ACC112 (cell line): ENCODE measurements around the gene SLAMF1.

Experiments used
- H2AFZ ChIP-seq: fragments of 200-600 bp; sonication (generic); one replicate; pipeline ENCODE4 v1.6.0; 2017; ENCODE audit warnings: antibody characterized with exemption, low read length; ENCODE audit not compliant: unreplicated experiment
- H3K27ac ChIP-seq: fragments of 200-600 bp; sonication (generic); 2 replicates; pipeline ENCODE4 v1.5.1; 2014; ENCODE audit warnings: low read depth, mild to moderate bottlenecking, antibody characterized with exemption, low read length, moderate library complexity
- H3K27me3 ChIP-seq: fragments of 200-600 bp; sonication (generic); 2 replicates; pipeline ENCODE4 v1.6.1; 2014; ENCODE audit warnings: mild to moderate bottlenecking, antibody characterized with exemption, low read length, moderate library complexity, mixed read lengths; ENCODE audit not compliant: insufficient read depth
- H3K36me3 ChIP-seq: fragments of 200-600 bp; sonication (generic); 2 replicates; pipeline ENCODE4 v1.6.1; 2016; ENCODE audit warnings: mild to moderate bottlenecking, antibody characterized with exemption, low read length, moderate library complexity, mixed read lengths; ENCODE audit not compliant: insufficient read depth
- H3K4me1 ChIP-seq: fragments of 200-600 bp; sonication (generic); one replicate; pipeline ENCODE4 v1.6.1; 2016; ENCODE audit warnings: low read length, mixed read lengths; ENCODE audit not compliant: insufficient read depth, unreplicated experiment, control insufficient read depth
- H3K4me3 ChIP-seq: fragments of 200-600 bp; sonication (generic); 2 replicates; pipeline ENCODE4 v1.5.1; 2014; ENCODE audit warnings: mild to moderate bottlenecking, low read depth, low read length
- H3K79me2 ChIP-seq: fragments of 200-600 bp; sonication (generic); one replicate; pipeline ENCODE4 v1.6.0; 2016; ENCODE audit warnings: low read length; ENCODE audit not compliant: control insufficient read depth, unreplicated experiment, insufficient read depth

The SLAMF1 gene

DNA sequence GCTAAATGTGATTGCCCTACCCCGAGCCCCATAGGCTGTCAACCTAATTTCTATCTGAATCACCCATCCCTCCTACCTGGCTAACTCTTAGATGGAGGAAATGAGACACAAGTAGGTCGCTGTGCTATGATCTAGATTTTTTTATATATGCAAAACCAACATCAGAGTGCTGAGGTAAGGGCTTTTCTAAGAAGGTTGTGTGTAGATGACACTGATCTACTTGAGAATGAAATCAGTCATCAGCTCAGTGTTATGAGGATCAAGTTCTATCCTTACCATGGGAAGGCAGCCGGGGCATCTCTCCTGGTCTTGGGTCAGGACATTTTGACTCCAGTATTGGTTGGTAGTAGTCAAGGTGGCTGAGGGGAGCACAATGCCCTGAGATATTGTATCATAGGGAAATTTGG lies 23.6 kb downstream of the SLAMF1 start:
- Histone ChIP-seq H3K4me1 (no peaks in the 10 kb centered on the region), H3K27me3 (peaks cover 28% of the 10 kb centered on the region), H2AFZ (no peak overlapping the region), H3K79me2 (no peaks in the 10 kb centered on the region), H3K36me3 (no peaks in the 10 kb centered on the region), H3K4me3 (no peak overlapping the region), H3K27ac (no peak overlapping the region)

DNA sequence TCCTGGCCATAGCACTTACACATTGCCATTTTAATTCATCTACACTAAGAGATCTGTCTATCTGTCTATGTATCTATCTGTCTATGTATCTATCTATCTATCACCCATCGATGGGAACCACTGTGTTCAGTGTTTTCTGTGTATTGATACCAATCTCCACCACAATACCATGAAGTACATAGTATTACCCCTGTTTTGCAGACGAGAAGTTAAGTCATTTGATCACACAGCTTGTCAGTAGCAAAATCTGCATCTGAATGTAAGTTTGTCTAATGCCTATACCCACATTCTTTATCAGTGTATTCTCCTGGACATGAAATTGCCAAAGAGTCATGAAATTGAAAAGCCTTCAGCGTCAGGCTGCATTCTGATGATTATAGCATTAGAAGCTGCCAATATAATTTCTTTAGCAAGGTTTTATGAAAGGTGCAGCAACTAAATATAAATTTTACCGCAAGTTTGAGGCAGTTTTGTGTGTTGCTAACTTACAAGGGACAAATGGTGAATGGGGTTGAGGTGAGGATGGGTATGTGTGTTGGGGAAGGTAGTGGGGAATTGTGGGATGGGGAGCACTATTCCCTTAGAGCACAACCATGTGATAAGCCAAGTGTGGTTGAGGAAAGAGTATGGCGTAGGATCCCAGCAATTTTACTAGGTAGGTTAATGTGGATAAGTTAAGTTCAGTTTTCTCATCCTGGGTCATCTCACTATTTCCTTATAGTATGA lies 24.2 kb downstream of the SLAMF1 start:
- Histone ChIP-seq H3K79me2 (no peaks in the 10 kb centered on the region), H3K4me3 (no peak overlapping the region), H3K27me3 (peaks cover 28% of the 10 kb centered on the region), H3K36me3 (no peaks in the 10 kb centered on the region), H2AFZ (no peak overlapping the region), H3K27ac (no peak overlapping the region), H3K4me1 (no peaks in the 10 kb centered on the region)

DNA sequence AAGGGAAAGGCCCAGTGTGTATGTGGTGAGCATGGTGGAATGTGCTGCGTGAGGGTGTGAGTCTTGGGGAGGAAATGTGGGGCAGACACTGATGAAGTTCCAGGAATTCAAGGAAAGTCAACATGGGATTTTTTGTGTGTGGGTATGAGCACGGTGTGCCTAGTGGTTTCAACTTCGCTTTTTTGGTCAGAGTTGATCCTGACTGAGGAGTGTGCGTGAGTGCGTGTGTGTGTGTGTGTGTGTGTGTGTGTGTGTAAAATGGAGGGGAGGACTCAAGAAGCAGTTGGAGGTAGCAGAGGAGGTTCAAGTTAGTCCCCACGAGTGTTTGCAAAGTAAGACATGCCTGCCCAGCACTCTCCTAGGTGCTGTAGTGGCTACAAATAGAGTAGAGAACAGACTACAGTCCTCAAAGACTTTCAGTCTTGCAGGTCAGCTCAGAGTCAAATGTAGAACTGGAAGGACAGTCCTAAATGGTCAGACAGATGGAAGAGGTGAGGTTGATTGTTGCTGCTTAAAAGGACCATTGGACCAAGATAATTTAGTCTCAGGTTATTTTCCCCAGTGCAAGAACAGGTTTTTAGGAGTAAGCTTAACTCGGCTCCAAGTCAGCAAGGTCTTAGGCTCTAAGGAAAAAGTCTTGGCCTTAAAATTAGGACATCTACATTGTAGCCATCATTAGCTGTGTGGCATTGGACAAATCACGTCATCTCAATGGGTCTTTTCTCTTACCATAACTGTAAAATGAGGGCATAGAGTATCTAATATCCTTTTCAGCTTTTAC lies 25.0 kb downstream of the SLAMF1 start:
- Histone ChIP-seq H3K36me3 (no peaks in the 10 kb centered on the region), H3K4me1 (no peaks in the 10 kb centered on the region), H3K4me3 (no peak overlapping the region), H3K27ac (no peak overlapping the region), H2AFZ (no peak overlapping the region), H3K27me3 (peaks cover 28% of the 10 kb centered on the region), H3K79me2 (no peaks in the 10 kb centered on the region)

DNA sequence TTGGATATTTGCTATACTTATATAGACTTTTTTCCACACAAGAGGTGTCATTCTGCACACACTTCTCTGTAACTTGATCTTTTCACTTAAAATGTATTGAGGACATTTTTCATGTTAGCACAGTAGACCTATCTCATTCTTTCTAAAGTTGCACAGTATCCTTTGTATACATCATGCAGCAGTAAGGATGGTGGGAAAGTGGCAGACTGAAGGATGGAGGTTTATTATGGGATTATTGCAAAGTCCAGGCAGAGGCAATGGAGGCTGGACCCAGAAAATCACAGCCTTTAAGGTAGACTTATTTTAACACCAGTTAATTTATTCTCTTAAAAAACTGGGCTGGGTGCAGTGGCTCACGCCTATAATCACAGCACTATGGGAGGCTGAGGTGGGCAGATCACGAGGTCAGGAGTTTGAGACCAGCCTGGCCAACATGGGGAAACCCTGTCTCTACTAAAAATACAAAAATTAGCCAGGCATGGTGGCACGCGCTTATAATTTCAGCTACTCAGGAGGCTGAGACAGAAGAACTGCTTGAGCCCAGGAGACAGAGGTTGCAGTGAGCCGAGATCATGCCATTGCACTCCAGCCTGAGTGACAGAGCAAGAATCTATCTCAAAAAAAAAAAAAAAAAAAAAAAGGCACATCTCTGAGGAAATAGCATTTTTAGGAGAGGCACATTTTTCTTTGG lies 25.8 kb downstream of the SLAMF1 start:
- H3K4me3 ChIP-seq: no peak overlapping the region
- H3K4me1 ChIP-seq: no peaks in the 10 kb centered on the region
- H3K27ac ChIP-seq: no peak overlapping the region
- H3K36me3 ChIP-seq: no peaks in the 10 kb centered on the region
- H3K79me2 ChIP-seq: no peaks in the 10 kb centered on the region
- no peak overlapping the region for H2AFZ ChIP-seq
- H3K27me3 ChIP-seq: peaks cover 30% of the 10 kb centered on the region

DNA sequence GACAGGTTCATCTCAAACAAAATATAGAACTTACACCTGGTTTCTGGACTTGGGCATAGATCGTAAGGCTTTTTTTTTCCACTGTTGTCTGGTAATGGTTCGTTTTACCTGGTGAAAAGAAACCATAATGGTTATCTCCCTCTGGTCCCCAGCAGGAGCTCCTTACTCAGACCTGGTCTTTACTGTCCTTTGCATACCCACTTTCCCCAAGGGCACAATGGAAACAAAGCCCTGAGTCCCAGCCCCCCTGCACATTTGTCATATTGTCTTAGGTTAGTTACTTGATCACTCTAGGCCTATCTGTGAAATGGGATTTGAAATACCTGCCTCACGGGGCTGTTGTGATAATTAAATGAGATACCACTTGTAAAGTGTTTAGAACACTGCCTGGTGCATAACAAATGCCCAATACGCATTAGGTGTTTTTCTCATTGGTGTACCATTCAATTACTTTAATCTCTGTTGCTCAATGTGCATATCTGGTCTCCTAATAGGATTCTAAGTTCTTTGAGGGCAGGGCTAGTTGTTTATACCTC lies 27.0 kb downstream of the SLAMF1 start:
- Histone ChIP-seq H3K27me3 (peaks cover 33% of the 10 kb centered on the region), H3K27ac (no peak overlapping the region), H3K79me2 (no peaks in the 10 kb centered on the region), H2AFZ (no peak overlapping the region), H3K4me3 (no peak overlapping the region), H3K4me1 (no peaks in the 10 kb centered on the region), H3K36me3 (no peaks in the 10 kb centered on the region)

DNA sequence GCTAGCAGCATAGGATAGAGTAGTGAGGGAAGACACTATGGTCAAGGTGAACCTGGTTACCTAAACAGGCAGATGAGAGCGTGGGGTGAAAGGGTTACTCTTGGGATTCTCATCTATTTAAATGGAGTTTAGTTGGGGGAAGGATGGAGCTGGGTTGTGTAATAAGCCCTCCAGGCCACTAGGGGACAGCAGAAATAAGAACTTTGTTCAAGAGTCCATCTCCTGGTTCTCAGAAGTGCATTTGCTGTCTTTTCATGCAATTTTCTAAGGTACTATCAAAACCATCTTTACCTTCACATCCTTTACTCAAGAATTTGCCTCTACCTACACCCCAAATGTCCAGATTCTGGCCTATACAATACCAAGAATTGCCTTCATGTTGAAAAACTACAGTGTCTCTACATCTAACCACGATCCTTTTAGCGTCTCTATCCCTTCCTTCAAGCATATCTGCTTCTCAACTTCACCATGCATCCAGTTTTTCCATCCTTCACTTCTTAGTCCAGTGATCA lies 28.0 kb downstream of the SLAMF1 start:
- Histone ChIP-seq H3K4me3 (no peak overlapping the region), H3K27ac (no peak overlapping the region), H2AFZ (no peak overlapping the region), H3K27me3 (peaks cover 31% of the 10 kb centered on the region), H3K36me3 (no peaks in the 10 kb centered on the region), H3K4me1 (no peaks in the 10 kb centered on the region), H3K79me2 (no peaks in the 10 kb centered on the region)

DNA sequence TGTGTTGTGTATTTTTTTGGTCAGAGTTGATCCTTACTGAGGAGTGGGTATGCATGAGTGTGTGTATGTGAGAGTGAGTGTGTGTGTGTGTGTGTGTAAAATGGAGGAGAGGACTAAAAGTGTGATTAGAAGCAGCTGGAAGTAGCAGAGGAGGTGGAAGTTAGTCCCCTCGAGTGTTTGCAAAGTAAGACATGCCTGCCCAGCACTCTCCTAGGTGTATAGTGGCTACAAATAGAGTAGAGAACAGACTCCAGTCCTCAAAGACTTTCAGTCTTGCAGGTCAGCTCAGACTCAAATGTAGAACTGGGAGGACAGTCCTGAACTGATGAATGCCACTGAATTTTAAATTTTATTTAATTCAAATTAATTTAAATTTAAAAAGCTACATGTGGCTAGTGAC lies 28.5 kb downstream of the SLAMF1 start:
- H3K36me3 ChIP-seq: no peaks in the 10 kb centered on the region
- peaks cover 34% of the 10 kb centered on the region for H3K27me3 ChIP-seq
- no peak overlapping the region for H3K27ac ChIP-seq

DNA sequence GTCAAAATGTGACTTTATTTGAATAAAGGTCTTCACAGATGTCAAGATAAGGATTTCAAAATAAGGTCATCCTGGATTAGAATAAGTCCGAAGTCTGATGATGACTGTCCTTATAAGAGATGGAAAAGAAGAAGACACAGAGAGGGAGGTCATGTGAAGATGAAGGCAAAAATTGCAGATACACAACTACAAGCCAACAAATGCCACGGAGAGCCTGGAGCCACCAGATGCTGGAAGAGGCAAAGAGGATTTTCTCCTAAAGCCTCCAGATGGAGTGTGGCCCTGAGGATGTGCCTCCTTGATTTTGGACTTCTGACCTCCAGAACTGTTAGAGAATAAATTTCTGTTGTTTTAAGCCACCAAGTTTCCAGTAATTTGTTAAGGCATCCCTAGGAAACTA lies 31.2 kb downstream of the SLAMF1 start:
- H3K4me1 ChIP-seq: no peaks in the 10 kb centered on the region
- H3K27me3 ChIP-seq: peaks cover 47% of the 10 kb centered on the region
- H3K4me3 ChIP-seq: no peak overlapping the region
- H3K27ac ChIP-seq: no peak overlapping the region
- H3K79me2 ChIP-seq: no peaks in the 10 kb centered on the region
- no peak overlapping the region for H2AFZ ChIP-seq
- H3K36me3 ChIP-seq: no peaks in the 10 kb centered on the region

More for the DNA sequence above, 28.5 kb downstream of the SLAMF1 start:
- Histone ChIP-seq H3K4me1 (no peaks in the 10 kb centered on the region), H3K4me3 (no peak overlapping the region), H3K79me2 (no peaks in the 10 kb centered on the region), H2AFZ (no peak overlapping the region)

DNA sequence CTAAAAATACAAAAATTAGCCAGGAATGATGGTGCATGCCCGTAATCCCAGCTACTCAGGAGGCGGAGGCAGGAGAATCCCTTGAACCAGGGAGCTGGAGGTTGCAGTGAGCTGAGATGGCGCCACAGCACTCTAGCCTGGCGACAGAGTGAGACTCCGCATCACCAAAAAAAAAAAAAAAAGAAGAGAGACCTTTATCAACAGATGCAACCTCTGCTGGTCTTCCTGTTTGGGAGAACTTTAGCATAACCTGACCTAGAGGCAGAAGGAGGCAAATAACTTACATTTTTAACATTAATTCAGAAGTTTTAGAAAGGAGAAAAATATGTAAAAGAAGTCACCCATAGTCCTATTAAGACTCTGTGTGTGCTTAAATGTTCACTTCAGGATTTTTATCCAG lies 32.4 kb downstream of the SLAMF1 start:
- Histone ChIP-seq H3K36me3 (no peaks in the 10 kb centered on the region), H3K4me3 (no peak overlapping the region), H3K27ac (no peak overlapping the region), H2AFZ (no peak overlapping the region), H3K27me3 (peaks cover 53% of the 10 kb centered on the region), H3K4me1 (no peaks in the 10 kb centered on the region), H3K79me2 (no peaks in the 10 kb centered on the region)

DNA sequence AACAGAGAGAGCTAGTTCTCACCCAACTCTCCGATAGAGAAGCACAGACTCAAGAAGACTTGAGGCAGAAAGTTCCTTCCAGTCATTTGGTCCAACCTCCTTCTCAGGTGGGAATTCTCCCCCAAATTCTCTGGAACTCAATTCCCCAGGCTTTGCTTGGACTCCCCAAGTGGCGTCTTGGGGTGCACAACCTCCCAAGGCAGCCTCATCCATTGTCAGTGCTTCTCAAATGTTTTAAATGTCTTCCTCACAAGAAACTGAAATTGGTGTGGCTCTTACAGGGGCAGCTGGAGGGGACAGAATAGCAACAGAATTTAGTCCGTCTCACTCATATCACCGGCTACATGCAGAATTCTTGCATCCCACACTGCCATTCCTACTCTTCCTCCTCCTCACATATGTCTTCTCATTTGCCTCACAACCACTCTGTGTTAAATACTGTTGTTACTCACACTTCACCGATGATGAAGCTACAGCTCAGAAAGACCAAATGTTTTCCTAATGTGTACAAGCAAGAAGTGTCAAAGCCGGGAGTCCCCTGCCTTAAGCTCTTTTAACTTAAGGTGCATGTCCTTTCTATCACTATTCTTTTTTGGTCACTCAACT lies 34.1 kb downstream of the SLAMF1 start:
- Histone ChIP-seq H3K79me2 (no peaks in the 10 kb centered on the region), H3K4me3 (no peak overlapping the region), H3K4me1 (no peaks in the 10 kb centered on the region), H2AFZ (no peak overlapping the region), H3K27me3 (peaks cover 66% of the 10 kb centered on the region), H3K36me3 (no peaks in the 10 kb centered on the region), H3K27ac (no peak overlapping the region)
